Renal cortex interstitium (tissue), 15 donors: ENCODE results near the gene PTGER3. TPM values are rescaled to one million over a fixed set of nuclear protein-coding genes. Genes with fewer than 3 reads are reported as not detected.
A peak's percentile ranks its signal among the peaks of the same experiment; 100 is the strongest.

Source experiments
- DNase-seq, 11 donors: peaks; one replicate each; pipeline ENCODE4 v3.0.0-alpha.2; 2013; ENCODE audit warnings: low read depth in 9 of 11, low spot score in 4 of 11; ENCODE audit errors: extremely low read depth in 1 of 11
- long read RNA-seq, 16 experiments: transcript quantifications; one replicate each; lab custom pipeline, GENCODE V29; 2026
- polyA plus RNA-seq, 3 donors: library from polyadenylated mRNA; unstranded; fragments of 120-200 nt; gene quantifications; one replicate each; pipeline ENCODE4 v1.2.1, GENCODE V29; 2013; ENCODE audit not compliant: insufficient read length in 3 of 3

PTGER3 gene
- polyA plus RNA-seq: 10 to 100 TPM; 36.6 to 66.3 (median 47.3) TPM
- long read RNA-seq, donor 1, full-length matches to known transcripts: 16 of 16 reads
- long read RNA-seq, donor 1, partial matches to known transcripts: 0 of 16 reads
- long read RNA-seq, donor 1, other reads (novel, unspliced or antisense): 0 of 16 reads
- long read RNA-seq, donor 2, full-length matches to known transcripts: 21 of 21 reads
- long read RNA-seq, donor 2, partial matches to known transcripts: 0 of 21 reads
- long read RNA-seq, donor 2, other reads (novel, unspliced or antisense): 0 of 21 reads
- long read RNA-seq, donor 3, full-length matches to known transcripts: 54 of 59 reads
- long read RNA-seq, donor 3, partial matches to known transcripts: 5 of 59 reads
- long read RNA-seq, donor 3, other reads (novel, unspliced or antisense): 0 of 59 reads
- long read RNA-seq, donor 4, full-length matches to known transcripts: 22 of 22 reads
- long read RNA-seq, donor 4, partial matches to known transcripts: 0 of 22 reads
- long read RNA-seq, donor 4, other reads (novel, unspliced or antisense): 0 of 22 reads
- long read RNA-seq, donor 5: 0 reads
- long read RNA-seq, donor 6, full-length matches to known transcripts: 19 of 19 reads
- long read RNA-seq, donor 6, partial matches to known transcripts: 0 of 19 reads
- long read RNA-seq, donor 6, other reads (novel, unspliced or antisense): 0 of 19 reads
- long read RNA-seq, donor 7, full-length matches to known transcripts: 22 of 22 reads
- long read RNA-seq, donor 7, partial matches to known transcripts: 0 of 22 reads
- long read RNA-seq, donor 7, other reads (novel, unspliced or antisense): 0 of 22 reads
- long read RNA-seq, donor 8, full-length matches to known transcripts: 44 of 44 reads
- long read RNA-seq, donor 8, partial matches to known transcripts: 0 of 44 reads
- long read RNA-seq, donor 8, other reads (novel, unspliced or antisense): 0 of 44 reads
- long read RNA-seq, donor 9, full-length matches to known transcripts: 22 of 22 reads
- long read RNA-seq, donor 9, partial matches to known transcripts: 0 of 22 reads
- long read RNA-seq, donor 9, other reads (novel, unspliced or antisense): 0 of 22 reads
- long read RNA-seq, donor 10, full-length matches to known transcripts: 26 of 26 reads
- long read RNA-seq, donor 10, partial matches to known transcripts: 0 of 26 reads
- long read RNA-seq, donor 10, other reads (novel, unspliced or antisense): 0 of 26 reads
- long read RNA-seq, donor 11, full-length matches to known transcripts: 16 of 16 reads
- long read RNA-seq, donor 11, partial matches to known transcripts: 0 of 16 reads
- long read RNA-seq, donor 11, other reads (novel, unspliced or antisense): 0 of 16 reads
- long read RNA-seq, donor 12, full-length matches to known transcripts: 13 of 13 reads
- long read RNA-seq, donor 12, partial matches to known transcripts: 0 of 13 reads
- long read RNA-seq, donor 12, other reads (novel, unspliced or antisense): 0 of 13 reads
- long read RNA-seq, donor 13, full-length matches to known transcripts: 25 of 25 reads
- long read RNA-seq, donor 13, partial matches to known transcripts: 0 of 25 reads
- long read RNA-seq, donor 13, other reads (novel, unspliced or antisense): 0 of 25 reads
- long read RNA-seq, donor 14, full-length matches to known transcripts: 22 of 22 reads
- long read RNA-seq, donor 14, partial matches to known transcripts: 0 of 22 reads
- long read RNA-seq, donor 14, other reads (novel, unspliced or antisense): 0 of 22 reads
- long read RNA-seq, donor 15, full-length matches to known transcripts: 21 of 21 reads
- long read RNA-seq, donor 15, partial matches to known transcripts: 0 of 21 reads
- long read RNA-seq, donor 15, other reads (novel, unspliced or antisense): 0 of 21 reads
- long read RNA-seq, donor 16, full-length matches to known transcripts: 62 of 62 reads
- long read RNA-seq, donor 16, partial matches to known transcripts: 0 of 62 reads
- long read RNA-seq, donor 16, other reads (novel, unspliced or antisense): 0 of 62 reads

DNA sequence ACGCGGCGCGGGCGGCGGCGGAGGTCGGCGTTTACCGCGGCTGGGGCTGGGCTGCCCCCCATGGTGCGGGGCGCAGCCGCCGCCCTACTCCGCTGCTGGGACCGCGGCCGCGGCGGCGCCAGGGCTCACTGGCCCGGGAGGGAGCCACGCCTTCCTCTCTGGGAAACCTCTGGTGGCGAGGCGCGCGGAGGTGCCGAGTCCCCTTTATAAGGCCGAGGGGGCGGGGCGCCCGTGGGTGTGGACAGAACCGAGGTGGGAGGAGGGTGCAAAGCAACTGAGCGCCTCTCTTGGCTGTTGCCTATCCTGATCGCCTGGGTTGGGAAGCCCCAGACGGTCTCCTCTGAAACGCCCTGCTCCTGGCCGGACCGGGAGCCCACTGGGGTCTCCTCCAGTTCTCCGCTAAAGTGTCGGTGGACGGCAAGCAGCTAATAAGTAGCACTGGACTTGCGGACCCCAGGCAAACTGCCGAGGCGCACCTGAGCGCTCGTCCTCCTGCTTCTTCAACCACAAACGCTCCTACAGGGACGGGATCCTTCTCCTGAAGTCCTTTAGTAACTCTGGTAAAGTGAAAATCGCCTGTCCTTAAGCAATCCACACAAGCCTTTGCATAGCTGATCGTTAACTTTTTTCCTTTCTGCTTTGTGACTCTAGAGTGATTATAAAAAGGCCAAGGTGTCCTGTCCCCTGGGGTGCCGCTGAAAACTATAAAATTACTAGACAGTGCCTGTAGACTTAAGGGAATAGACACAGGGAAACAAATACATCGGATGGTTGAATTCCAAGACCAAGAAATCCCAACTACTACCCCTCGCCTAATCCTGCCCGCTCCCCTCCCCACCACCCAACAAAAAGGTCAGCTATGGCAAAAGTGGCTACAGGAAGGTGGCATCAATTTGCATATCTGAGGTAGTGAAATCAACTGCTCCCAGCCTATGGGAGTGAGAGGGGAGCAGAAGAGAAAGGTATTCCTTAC, at the start of gene PTGER3:
TSS of gene PTGER3 (minus strand) at position 182 of the 973 bp plus-strand sequence. CDS start 239 bp downstream, outside the sequence.
- peak in 5 of 11 donors; percentile 20 to 56 (median 26) for DNase-seq

DNA sequence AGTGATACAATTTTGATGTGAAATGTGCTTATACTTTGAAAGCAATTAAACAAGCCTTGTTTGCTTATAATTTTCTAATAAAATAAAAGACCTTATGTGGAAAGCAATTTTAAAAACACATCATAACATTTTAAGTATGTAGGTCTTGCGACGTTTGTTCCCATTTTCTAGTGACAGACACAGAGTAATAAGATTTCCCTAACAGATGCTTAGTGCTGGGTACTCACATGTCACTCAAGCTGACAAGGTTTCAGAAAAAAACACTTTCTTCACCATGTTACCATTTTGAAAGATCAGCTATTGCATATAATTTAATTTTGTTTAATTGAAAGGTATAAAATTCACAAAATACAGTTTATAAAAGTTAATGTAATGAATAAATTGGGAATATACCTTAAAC, 47.3 kb upstream of the PTGER3 start:
- no peak for DNase-seq

DNA sequence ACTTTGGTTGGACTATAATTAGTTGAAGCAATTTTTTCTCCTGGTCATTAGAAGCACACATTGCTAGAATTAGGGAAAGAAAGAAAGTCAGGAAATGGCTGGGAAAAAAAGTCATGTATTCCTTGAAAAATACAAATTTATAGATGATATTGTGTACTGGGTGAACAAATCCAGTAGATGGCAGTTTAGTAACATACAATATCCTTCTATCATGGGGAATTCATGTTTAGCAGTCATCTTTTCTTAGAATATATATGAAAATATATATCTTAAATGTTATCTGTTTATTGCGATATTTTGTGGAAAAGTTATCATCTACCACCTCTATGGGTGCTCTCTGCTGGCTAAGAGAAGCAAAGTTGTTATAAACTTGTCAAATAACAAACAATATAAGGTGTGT, 46.3 kb upstream of the PTGER3 start:
- no peak for DNase-seq

DNA sequence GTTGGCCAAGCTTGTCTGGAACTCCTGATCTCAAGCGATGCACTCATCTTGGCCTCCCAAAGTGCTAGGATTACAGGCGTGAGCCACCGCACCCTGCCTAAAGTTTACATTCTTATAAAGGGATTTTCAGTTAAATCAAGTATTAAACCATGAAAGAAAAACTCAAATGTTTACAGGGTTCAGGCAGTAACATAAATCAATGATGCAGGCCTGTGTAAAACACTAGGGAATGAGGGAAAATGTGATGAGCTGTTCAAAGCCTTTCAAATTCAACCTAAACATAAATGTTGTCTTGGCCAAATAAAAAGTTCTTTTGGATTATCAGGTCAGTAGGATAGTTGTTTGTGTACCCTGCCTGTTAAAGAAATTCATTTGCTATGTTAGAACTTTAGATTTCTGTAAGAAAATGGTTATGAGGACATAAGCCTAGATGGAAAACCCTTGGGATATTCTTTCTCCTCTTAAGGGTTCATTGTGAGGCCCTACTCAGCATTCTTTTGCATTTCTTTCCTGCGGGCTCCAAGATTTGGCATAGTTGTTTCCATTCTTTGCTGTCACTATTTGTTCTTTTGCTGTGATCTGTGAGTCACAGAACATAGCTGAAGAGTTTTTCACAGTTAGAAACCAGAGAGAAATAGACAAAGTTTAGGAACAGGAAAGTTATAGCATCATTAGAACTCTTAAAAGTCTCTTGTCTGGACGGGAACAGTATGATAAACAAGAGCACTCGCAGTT, 42.1 kb upstream of the PTGER3 start:
- DNase-seq: no peak

DNA sequence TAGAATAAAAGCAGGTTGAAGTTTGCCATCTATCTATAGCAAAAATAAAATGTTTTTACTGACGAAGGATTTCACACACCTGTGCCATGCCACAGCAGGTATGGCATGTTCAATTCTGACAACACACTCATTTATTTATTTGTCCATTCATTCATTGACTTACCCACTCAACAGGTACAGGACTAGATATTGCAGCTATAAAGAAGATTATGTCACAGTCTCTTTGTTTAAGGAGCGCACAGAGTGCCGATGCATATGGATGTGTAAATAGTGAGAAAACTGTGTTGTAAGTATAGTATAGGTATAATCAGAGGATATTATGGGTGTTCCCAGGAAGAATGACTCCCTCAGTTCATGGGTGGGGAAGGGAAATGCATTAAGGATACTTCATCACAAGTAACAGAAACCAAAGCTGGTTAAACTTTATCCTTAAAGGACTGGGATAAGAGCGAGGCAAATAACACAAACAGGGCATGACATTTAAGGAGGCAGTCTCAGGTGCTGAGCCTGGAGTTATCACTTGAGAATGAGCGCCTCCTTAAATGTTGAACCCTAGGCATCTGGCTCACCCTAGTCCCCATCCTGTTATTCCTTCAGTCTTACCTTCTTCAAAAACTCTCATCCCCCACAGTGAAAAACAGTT, 41.1 kb upstream of the PTGER3 start:
- DNase-seq: no peak

DNA sequence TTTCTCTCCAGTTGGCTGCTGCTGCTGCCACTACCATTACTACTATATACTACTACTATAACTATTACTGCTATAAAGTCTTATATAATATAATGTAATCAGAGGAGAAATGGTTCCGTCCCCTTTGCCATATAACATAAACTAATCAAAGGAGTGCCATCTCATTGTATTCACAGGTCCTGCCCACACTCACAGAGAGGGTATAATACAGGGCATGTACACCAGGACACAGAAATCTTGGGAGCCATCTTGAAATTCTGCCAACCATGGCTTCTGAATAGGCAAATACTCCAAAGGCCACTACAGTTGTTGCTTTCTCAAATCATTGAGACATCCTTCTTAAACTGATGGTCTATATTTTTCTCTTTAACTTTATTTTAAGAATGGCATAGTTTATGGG, 40.1 kb upstream of the PTGER3 start:
- no peak for DNase-seq

DNA sequence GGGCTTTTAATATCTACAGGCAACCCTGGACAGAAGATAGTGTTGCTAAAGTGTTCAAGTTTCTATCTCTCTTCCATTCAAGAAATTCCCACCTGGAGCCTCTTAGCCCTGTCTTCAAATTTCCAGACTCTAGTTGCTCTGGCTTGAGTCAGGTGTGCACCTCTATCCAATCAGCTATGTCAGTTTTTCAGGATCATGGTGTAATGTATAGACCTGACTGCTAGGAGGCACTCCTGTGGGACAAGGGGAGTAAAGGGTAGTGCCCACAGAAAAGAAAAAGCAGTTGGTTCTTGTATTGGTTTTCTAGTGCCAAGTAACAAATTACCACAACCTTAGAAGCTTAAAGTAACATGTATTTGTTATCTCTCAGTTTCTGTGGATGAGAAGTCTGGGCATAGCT, 39.4 kb upstream of the PTGER3 start:
- DNase-seq: no peak

DNA sequence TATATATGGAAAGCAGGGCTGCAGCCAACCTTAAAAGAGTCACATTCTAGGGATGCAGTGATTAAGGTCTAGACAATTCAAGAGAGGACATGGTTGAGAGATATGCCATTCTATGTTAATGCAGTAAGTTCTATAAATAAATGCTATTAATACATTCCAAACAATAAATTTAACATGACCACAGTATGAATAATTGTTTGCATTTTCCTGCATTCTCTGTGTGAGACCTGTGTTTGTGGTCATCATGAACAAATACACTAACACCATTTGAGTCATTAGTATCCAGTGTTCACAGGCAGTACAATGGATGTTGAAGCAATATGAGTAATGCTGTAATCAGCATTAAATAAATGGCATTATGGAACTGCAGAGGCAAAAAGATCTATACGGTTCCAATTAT, 38.7 kb upstream of the PTGER3 start:
- no peak for DNase-seq

DNA sequence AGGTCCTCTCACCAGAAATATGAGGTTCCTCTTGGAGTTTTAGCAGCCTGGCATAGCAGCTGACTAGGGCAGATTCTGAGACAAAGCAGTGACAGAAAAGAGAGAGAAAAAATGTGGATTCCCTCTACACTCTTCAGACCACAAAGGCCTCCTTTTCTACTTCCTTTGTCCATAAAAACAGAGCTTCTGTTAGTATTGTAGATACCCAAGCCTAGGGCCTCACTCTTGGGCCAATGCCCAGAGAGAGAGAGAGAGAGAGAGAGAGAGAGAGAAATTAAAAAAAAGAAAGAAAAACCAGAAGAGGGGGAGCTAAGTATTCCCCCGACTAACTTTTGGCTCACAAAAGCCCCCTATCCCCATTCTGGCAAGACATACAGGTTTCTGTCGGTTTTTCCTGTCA, 35.7 kb upstream of the PTGER3 start:
- no peak for DNase-seq

DNA sequence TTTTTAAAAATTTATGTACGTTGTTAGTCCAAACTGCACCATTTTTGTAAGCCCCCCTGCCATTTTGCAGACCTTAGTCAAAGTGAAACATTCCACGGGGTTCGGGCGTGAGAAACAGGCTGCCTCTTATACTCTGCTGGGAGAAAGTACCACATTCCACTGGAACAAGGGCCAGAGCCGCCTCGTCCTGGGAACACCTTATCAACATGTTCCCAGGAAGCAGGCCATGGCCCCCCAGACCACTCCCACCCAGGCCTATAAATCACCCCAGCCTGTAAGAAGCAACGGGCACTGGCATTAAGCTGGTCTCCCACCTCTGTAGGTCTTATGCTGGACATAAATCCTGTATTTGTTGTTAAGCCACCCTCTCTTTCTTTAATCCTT, 34.1 kb upstream of the PTGER3 start:
- no peak for DNase-seq

DNA sequence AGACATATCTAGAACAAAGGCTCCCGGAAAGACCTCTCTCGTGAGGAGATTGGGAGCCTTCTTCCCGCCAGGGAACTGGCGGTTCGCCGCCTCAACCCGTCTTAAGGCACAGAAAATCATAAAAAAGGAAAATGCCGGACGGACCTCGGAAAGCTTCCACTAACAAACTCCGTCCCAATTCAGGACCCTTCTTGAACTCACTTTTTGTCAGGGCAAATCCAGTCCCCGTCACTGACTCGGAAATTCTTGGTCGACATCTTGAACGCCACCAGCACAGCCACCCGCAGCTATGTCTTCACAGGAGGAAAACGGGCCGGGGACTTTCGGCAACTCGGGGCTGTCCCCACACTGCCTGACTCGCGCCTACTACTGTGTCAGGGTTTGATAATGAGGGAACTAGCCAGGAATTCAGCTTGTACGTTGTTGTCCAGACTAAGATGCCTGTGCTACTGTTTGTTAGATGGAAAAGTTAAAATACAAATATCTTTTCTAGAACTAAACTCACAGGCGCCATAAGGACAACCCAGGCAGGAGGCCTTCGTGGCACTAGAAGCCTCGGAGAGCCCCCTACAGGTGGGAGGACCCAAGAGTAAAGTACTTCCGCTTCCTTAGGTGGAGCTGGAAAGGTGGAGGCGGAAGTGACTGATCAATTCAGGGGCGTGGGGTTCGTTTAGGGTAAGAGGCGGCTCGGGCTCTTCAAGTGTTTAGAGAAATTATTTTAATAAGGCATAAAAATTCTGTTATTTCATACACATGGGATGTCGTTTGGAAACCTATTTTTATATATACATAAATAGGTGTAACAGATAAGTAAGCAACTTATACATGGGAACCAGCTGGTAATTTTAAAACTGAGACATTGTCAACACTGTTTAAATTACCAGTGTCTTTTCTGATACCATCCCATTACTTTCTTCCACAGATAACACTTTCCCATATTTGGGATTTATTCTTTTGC, 33.4 kb upstream of the PTGER3 start, which contains the start of gene ZRANB2:
TSS of gene ZRANB2 (minus strand) at position 297 of the 958 bp plus-strand sequence. CDS start at position 257, 40 bp downstream.
- DNase-seq: peak; percentile 85 to 96 (median 91)

DNA sequence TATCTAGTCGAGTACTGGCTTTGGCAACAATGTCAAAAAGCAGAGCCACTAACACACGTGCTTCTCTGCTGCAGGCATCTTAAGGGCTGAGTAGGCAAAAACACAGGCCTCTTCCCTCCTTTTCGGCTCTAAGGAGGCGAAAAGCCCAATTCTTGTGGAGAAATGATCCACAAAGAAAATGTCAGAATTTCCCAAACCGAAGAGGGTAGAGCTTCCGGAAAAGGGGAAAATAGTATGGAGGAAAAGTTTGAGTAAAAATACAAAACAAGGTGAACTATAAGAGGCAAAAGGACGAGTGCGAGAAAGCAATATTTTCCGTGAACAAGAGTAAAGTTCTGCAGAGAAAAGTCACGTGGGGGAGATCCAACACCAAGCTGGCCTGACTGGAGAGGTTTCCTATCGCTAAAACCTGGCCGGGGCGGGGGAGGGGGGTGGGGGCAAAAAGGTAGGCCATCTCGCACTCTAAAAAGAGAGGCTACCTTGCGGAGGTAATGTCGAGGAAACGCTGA, 32.7 kb upstream of the PTGER3 start:
- peak in 6 of 11 donors; percentile 2 to 18 (median 8) for DNase-seq

DNA sequence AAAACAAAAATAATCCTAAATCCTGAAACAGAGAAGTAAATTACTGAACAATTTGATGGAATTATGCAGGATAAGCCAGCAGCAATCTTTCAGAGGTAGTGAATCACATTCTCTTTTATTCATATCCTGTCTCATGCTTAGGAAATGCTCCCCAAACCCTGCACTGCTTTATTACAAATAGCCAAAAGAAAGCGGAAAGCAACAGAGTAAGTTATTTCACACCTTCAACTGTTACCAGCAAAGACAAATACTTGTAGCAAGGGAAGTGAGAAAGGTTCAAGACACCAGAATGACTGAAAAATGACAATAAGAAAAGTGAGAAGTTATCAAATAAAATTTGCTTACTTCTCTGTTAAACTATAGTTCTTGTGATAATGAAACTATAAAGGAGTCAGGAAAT, 27.1 kb upstream of the PTGER3 start:
- no peak for DNase-seq

DNA sequence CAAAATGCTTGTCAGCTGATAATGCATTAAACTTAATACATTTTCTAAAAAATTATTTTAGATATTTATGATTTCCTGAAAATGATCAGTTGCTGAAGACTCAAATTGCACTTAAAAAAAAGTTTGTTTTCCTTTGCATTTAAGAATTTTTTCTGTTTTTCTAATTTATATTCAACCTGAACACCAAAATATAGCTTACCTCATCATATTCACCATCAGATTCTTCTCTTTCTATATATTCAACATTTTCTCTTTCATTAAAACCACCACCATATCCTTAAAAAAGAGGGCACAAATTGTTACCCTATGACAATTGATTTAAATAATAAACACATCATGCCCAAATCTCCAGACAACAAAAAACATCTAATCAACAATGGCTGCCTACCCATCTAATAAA, 24.7 kb upstream of the PTGER3 start:
- no peak for DNase-seq
